H1 (cell line): ENCODE measurements around the gene TSEN54. TPM values are rescaled to one million over a fixed set of nuclear protein-coding genes. Genes with fewer than 3 reads are reported as not detected.

ENCODE experiments used
- CTCF ChIA-PET: fragments of 300-600 bp; sonication (Branson Sonifier 250); formaldehyde crosslinking; loops from one replicate; lab custom pipeline; 2021; ENCODE audit not compliant: partially characterized antibody; lab: Charles Lee
- POLR2A ChIA-PET: fragments of 300-600 bp; sonication (Branson Sonifier 250); formaldehyde crosslinking; loops from one replicate; lab custom pipeline; 2021; ENCODE audit warnings: inconsistent platforms; ENCODE audit not compliant: partially characterized antibody; lab: Charles Lee
- DNase-seq, 2 experiments: peaks; one replicate each; pipeline versions ENCODE4 v3.0.0 to v3.0.0-alpha.2; 2010 to 2022; ENCODE audit warnings: low spot score in 2 of 2, low read depth in 1 of 2, mixed read lengths in 1 of 2
- FAIRE-seq: peaks from 2 replicates; lab custom pipeline; 2011; peaks lifted over from hg19 to GRCh38; lab: Jason Lieb, UNC
- H2AFZ ChIP-seq: 2 replicates; pipeline ENCODE4 v1.8.1; 2012; ENCODE audit warnings: low read length, inconsistent platforms
- H2AK5ac ChIP-seq: 2 replicates; pipeline ENCODE4 v1.6.1; 2013; ENCODE audit warnings: low read depth, low read length
- H2BK120ac ChIP-seq: replicated peaks from 2 replicates; pipeline ENCODE3; 2013; ENCODE audit warnings: low read depth, low read length, inconsistent platforms
- H2BK12ac ChIP-seq: 2 replicates; pipeline ENCODE4 v1.6.1; 2013; ENCODE audit warnings: low read depth, low read length
- H2BK15ac ChIP-seq: 2 replicates; pipeline ENCODE4 v1.6.1; 2013; ENCODE audit warnings: low read length
- H2BK20ac ChIP-seq: 2 replicates; pipeline ENCODE4 v1.6.1; 2013; ENCODE audit warnings: low read length
- H2BK5ac ChIP-seq: 2 replicates; pipeline ENCODE4 v1.6.1; 2013; ENCODE audit warnings: low read depth, low read length
- H3K14ac ChIP-seq: 2 replicates; pipeline ENCODE4 v1.6.1; 2013; ENCODE audit warnings: inconsistent platforms; ENCODE audit not compliant: insufficient read length
- H3K18ac ChIP-seq: 2 replicates; pipeline ENCODE4 v1.6.1; 2013; ENCODE audit warnings: low read length; ENCODE audit errors: extremely low read depth
- H3K23ac ChIP-seq: 2 replicates; pipeline ENCODE4 v1.6.1; 2013; ENCODE audit warnings: inconsistent platforms; ENCODE audit not compliant: insufficient read length
- H3K23me2 ChIP-seq: 2 replicates; pipeline ENCODE4 v1.6.1; 2013; ENCODE audit warnings: low read depth, low read length
- H3K27ac ChIP-seq: 2 replicates; pipeline ENCODE4 v1.6.1; 2011; ENCODE audit warnings: low read depth, low read length, inconsistent platforms
- H3K27me3 ChIP-seq, 4 experiments: replicated peaks in 1 of 4; 1 replicate in 1 of 4; 2 replicates in 3 of 4; pipeline versions ENCODE4 v1.6.1 to v1.8.1; 2011 to 2013; ENCODE audit warnings: low read length in 3 of 4, mild to moderate bottlenecking in 3 of 4, inconsistent platforms in 2 of 4, mixed read lengths in 2 of 4, moderate library complexity in 1 of 4; ENCODE audit not compliant: control insufficient read depth in 3 of 4, insufficient read depth in 3 of 4; ENCODE audit errors: extremely low read depth in 1 of 4
- H3K36me3 ChIP-seq, 4 experiments: 2 replicates each; pipeline versions ENCODE4 v1.6.1 to v1.8.1; 2011 to 2013; ENCODE audit warnings: mild to moderate bottlenecking in 4 of 4, low read length in 3 of 4, moderate library complexity in 2 of 4, control low read depth in 1 of 4, inconsistent platforms in 1 of 4; ENCODE audit not compliant: insufficient read depth in 4 of 4, control insufficient read depth in 2 of 4
- H3K4ac ChIP-seq: replicated peaks from 2 replicates; pipeline ENCODE3; 2013; ENCODE audit warnings: low read length, low read depth, mixed read lengths, inconsistent platforms; ENCODE audit not compliant: insufficient read length
- H3K4me1 ChIP-seq, 4 experiments: replicated peaks in 1 of 4; 1 replicate in 1 of 4; 2 replicates in 3 of 4; pipeline versions ENCODE4 v1.6.1 to v1.8.1; 2011 to 2013; ENCODE audit warnings: low read length in 3 of 4, inconsistent platforms in 2 of 4, mixed read lengths in 1 of 4; ENCODE audit not compliant: insufficient read depth in 4 of 4, control insufficient read depth in 3 of 4
- H3K4me2 ChIP-seq, 2 experiments: 2 replicates each; pipeline versions ENCODE4 v1.6.1 to v1.8.1; 2011 to 2013; ENCODE audit warnings: low read depth in 2 of 2, low read length in 2 of 2, control low read depth in 1 of 2, inconsistent platforms in 1 of 2, mild to moderate bottlenecking in 1 of 2; ENCODE audit not compliant: insufficient read depth in 1 of 2
- H3K4me3 ChIP-seq, 4 experiments: fragments of 200-600, 300-600 bp in 1 of 4; sonication (generic), shearing (Covaris generic), sonication (Bioruptor Twin) in 1 of 4; 2 replicates each; pipeline versions ENCODE4 v1.5.1 to v1.8.1; 2011 to 2016; ENCODE audit warnings: low read length in 4 of 4, low read depth in 3 of 4, control low read depth in 2 of 4, inconsistent platforms in 2 of 4, mild to moderate bottlenecking in 2 of 4, mixed read lengths in 1 of 4, moderate library complexity in 1 of 4; ENCODE audit not compliant: insufficient read depth in 2 of 4; ENCODE audit errors: extremely low read depth in 1 of 4
- H3K56ac ChIP-seq: replicated peaks from 2 replicates; pipeline ENCODE3; 2013; ENCODE audit warnings: low read depth, mild to moderate bottlenecking, mixed read lengths, low read length, inconsistent platforms; ENCODE audit not compliant: insufficient read length
- H3K79me1 ChIP-seq: 2 replicates; pipeline ENCODE4 v1.6.1; 2013; ENCODE audit warnings: low read depth, low read length, control low read depth
- H3K79me2 ChIP-seq, 2 experiments: 2 replicates each; pipeline versions ENCODE4 v1.6.1 to v1.8.1; 2012 to 2013; ENCODE audit warnings: low read length in 2 of 2, mild to moderate bottlenecking in 2 of 2, inconsistent platforms in 1 of 2; ENCODE audit not compliant: insufficient read depth in 2 of 2, control insufficient read depth in 1 of 2
- H3K9ac ChIP-seq, 4 experiments: replicated peaks in 1 of 4; 1 replicate in 1 of 4; 2 replicates in 3 of 4; pipeline versions ENCODE4 v1.6.1 to v1.8.1; 2011 to 2013; ENCODE audit warnings: low read depth in 3 of 4, low read length in 3 of 4, control low read depth in 2 of 4, mild to moderate bottlenecking in 2 of 4, moderate library complexity in 2 of 4, inconsistent platforms in 1 of 4; ENCODE audit errors: extremely low read depth in 1 of 4
- H3K9me3 ChIP-seq, 2 experiments: 2 replicates each; pipeline versions ENCODE4 v1.6.1 to v1.8.1; 2012 to 2013; ENCODE audit warnings: mild to moderate bottlenecking in 2 of 2, moderate library complexity in 2 of 2, control low read depth in 1 of 2, inconsistent platforms in 1 of 2, low read depth in 1 of 2, low read length in 1 of 2, mixed read lengths in 1 of 2; ENCODE audit not compliant: insufficient read depth in 2 of 2
- H4K20me1 ChIP-seq, 2 experiments: replicated peaks in 1 of 2; 2 replicates each; pipeline versions ENCODE3 to v1.8.1; 2011 to 2013; ENCODE audit warnings: inconsistent platforms in 2 of 2, low read length in 2 of 2, mild to moderate bottlenecking in 1 of 2; ENCODE audit not compliant: insufficient read depth in 2 of 2, control insufficient read depth in 1 of 2
- H4K5ac ChIP-seq: 2 replicates; pipeline ENCODE4 v1.6.1; 2013; ENCODE audit warnings: low read length, low read depth, mixed read lengths, inconsistent platforms; ENCODE audit not compliant: insufficient read length
- H4K8ac ChIP-seq: 2 replicates; pipeline ENCODE4 v1.8.0; 2013; ENCODE audit warnings: mild to moderate bottlenecking, moderate library complexity, low read length, inconsistent platforms; ENCODE audit not compliant: insufficient read depth; ENCODE audit errors: extremely low read depth
- H4K91ac ChIP-seq: replicated peaks from 2 replicates; pipeline ENCODE3; 2013; ENCODE audit warnings: low read length, mixed read lengths, inconsistent platforms; ENCODE audit not compliant: insufficient read length
- BCL11A ChIP-seq, 2 experiments: IDR thresholded peaks; one replicate each; pipeline ENCODE4 v1.6.1; 2011; ENCODE audit warnings: low read depth in 2 of 2, low read length in 2 of 2, mild to moderate bottlenecking in 2 of 2
- CBX8 ChIP-seq: fragments of 300-800, 300-1000 bp; sonication (generic); IDR thresholded peaks from 2 replicates; pipeline ENCODE4 v1.7.1; 2016; ENCODE audit warnings: low read depth, low read length, borderline replicate concordance
- CEBPB ChIP-seq: IDR thresholded peaks from 2 replicates; pipeline ENCODE4 v1.6.1; 2012; ENCODE audit warnings: low read depth, low read length
- CHD2 ChIP-seq: IDR thresholded peaks from 2 replicates; pipeline ENCODE4 v1.6.1; 2012; ENCODE audit warnings: low read length, improper control_type of control experiment
- EP300 ChIP-seq, 2 experiments: IDR thresholded peaks; 1 replicate in 1 of 2; 2 replicates in 1 of 2; pipeline ENCODE4 v1.6.1; 2011 to 2012; ENCODE audit warnings: low read depth in 2 of 2, low read length in 2 of 2, mild to moderate bottlenecking in 2 of 2, borderline replicate concordance in 1 of 2, inconsistent platforms in 1 of 2, moderate library complexity in 1 of 2
- EZH2 ChIP-seq: fragments of 200-600 bp; sonication (generic); IDR thresholded peaks from 2 replicates; pipeline ENCODE4 v1.7.1; 2012; ENCODE audit warnings: low read depth, mild to moderate bottlenecking, moderate library complexity, low read length, inconsistent platforms; ENCODE audit not compliant: severe bottlenecking
- HDAC6 ChIP-seq: IDR thresholded peaks from one replicate; pipeline ENCODE4 v1.7.1; 2012; ENCODE audit warnings: low read depth, mild to moderate bottlenecking, inconsistent platforms, low read length, moderate library complexity
- POLR2A ChIP-seq, 2 experiments: IDR thresholded peaks; 1 replicate in 1 of 2; 2 replicates in 1 of 2; pipeline ENCODE4 v1.6.1; 2011; ENCODE audit warnings: low read depth in 2 of 2, low read length in 2 of 2, mild to moderate bottlenecking in 2 of 2; ENCODE audit errors: control extremely low read depth in 1 of 2
- RFX5 ChIP-seq: IDR thresholded peaks from 2 replicates; pipeline ENCODE4 v1.6.1; 2011; ENCODE audit warnings: low read depth, low read length, improper control_type of control experiment, borderline replicate concordance
- RNF2 ChIP-seq: fragments of 200-900, 300-1000 bp; sonication (generic); IDR thresholded peaks from 2 replicates; pipeline ENCODE4 v1.7.1; 2016; ENCODE audit warnings: borderline replicate concordance, low read depth, mild to moderate bottlenecking, antibody characterized with exemption, low read length; ENCODE audit not compliant: poor library complexity, severe bottlenecking; ENCODE audit errors: missing control alignments
- SIN3A ChIP-seq, 2 experiments: IDR thresholded peaks in 1 of 2; conservative IDR thresholded peaks in 1 of 2; 2 replicates each; pipeline ENCODE4 v1.6.1; 2011 to 2012; ENCODE audit warnings: low read length in 2 of 2, improper control_type of control experiment in 1 of 2, low read depth in 1 of 2, mild to moderate bottlenecking in 1 of 2
- SP2 ChIP-seq: IDR thresholded peaks from 2 replicates; pipeline ENCODE4 v1.6.1; 2012; ENCODE audit warnings: mild to moderate bottlenecking, low read length, inconsistent platforms
- SP4 ChIP-seq: IDR thresholded peaks from 2 replicates; pipeline ENCODE4 v1.6.1; 2012; ENCODE audit warnings: low read length, inconsistent platforms
- TAF7 ChIP-seq: optimal IDR thresholded peaks from 2 replicates; pipeline ENCODE3; 2011; ENCODE audit warnings: low read depth, mild to moderate bottlenecking, inconsistent platforms, low read length, moderate library complexity, borderline replicate concordance
- WGBS, 2 experiments: shearing (Covaris generic) in 1 of 2; methylation state at CpG; one replicate each; pipeline versions ENCODE4 v1.1.6 to v1.1.7; 2013 to 2015; ENCODE audit warnings: low lambda C conversion rate in 2 of 2, mixed read lengths in 2 of 2, inconsistent platforms in 1 of 2, low coverage in 1 of 2, missing lambda C conversion rate in 1 of 2; ENCODE audit not compliant: insufficient replicate concordance in 2 of 2, insufficient coverage in 1 of 2, insufficient read length in 1 of 2; ENCODE audit errors: extremely low coverage in 1 of 2, missing lambda C conversion rate in 1 of 2; 5-methylcytosine and 5-hydroxymethylcytosine counted together
- polyA plus RNA-seq, 7 experiments: library from polyadenylated mRNA; depleted of rRNA in 3 of 7; stranded (reverse) in 5 of 7; unstranded in 2 of 7; fragments of >200 nt in 5 of 7; fragments of 200-250 nt in 2 of 7; gene quantifications; 1 replicate in 5 of 7; 2 replicates in 1 of 7; 4 replicates in 1 of 7; pipeline versions ENCODE4 v1.2.1 to v1.2.3, GENCODE V29; 2011 to 2013; ENCODE audit warnings: missing spikeins in 2 of 7, mixed read lengths in 2 of 7
- total RNA-seq: library from RNA; stranded (reverse); fragmentation: NEBNext Ultra II Directional; extraction: Animal tissue kit (Norgen Biotek cat#: 25700); gene quantifications from 2 replicates; pipeline ENCODE4 v1.2.1, GENCODE V29; 2021

The TSEN54 gene
- total and polyA plus RNA-seq, 2 of the 8 experiments (the other 6 are each of a cell fraction or from before 2014, with no cell fraction given), result 43.6 to 60.3 TPM

DNA sequence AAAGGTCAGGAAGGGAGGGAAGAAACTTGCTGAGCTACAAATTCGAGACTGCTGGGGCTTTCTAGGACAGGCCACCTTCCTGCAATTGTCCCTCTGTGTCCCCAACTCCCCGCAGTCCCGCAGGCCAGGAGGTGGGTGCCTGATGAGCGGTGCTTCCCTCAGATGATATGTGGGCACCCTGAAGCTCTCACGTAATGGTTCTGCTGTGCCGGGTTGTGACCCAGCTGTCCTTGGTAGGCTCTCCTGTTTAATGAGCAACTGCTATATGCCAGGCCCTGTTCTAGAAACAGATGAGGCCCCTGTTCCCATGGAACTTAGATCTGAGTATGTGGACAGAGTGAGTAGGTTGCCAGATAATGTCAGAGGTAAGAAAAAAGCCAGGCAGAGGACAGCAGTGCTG lies 49.3 kb downstream of the TSEN54 start:
- 85% methylated on average over 5 of the region's 6 CpGs; no CpG with 5 or more reads in 1 of the 2 experiments for WGBS, 2 experiments
- no peaks in the 10 kb centered on the region for H3K9me3 ChIP-seq
- H3K27ac ChIP-seq, result no peak overlapping the region
- H3K27me3 ChIP-seq, result no peaks in the 10 kb centered on the region
- H3K14ac ChIP-seq, result no peak overlapping the region
- CTCF ChIA-PET, result interaction anchor here (0.9 to 1.8 kb wide), 3 partner anchors 10 to 61 kb away, joined by 3 to 6 read pairs (median 5); no protein-coding TSS in a partner anchor
- H4K20me1 ChIP-seq, result peaks cover 1 to 2% of the 10 kb centered on the region in 2 experiments
- no peak overlapping the region for H3K56ac ChIP-seq
- no peak overlapping the region; the same call in 1 of the 2 replicates for H2BK5ac ChIP-seq
- no peak overlapping the region for H2BK15ac ChIP-seq
- no peak overlapping the region for H2AFZ ChIP-seq
- H3K9ac ChIP-seq, result no peak overlapping the region
- H3K4me1 ChIP-seq, result no peaks in the 10 kb centered on the region
- no peak overlapping the region for H3K23ac ChIP-seq
- no peak overlapping the region for H2BK12ac ChIP-seq
- no peak overlapping the region for H2AK5ac ChIP-seq
- H3K79me1 ChIP-seq, result no peaks in the 10 kb centered on the region
- no peak overlapping the region for H3K4me3 ChIP-seq
- H3K23me2 ChIP-seq, result no peaks in the 10 kb centered on the region
- H2BK20ac ChIP-seq, result no peak overlapping the region
- H3K4me2 ChIP-seq, result no peak overlapping the region
- no peak overlapping the region for H2BK120ac ChIP-seq
- peaks cover 3 to 15% (median 12%) of the 10 kb centered on the region in 4 experiments for H3K36me3 ChIP-seq
- H3K4ac ChIP-seq, result no peak overlapping the region
- H4K8ac ChIP-seq, result no peak overlapping the region
- H4K5ac ChIP-seq, result no peak overlapping the region
- DNase-seq (no peak), FAIRE-seq (no peak)
- POLR2A ChIA-PET, result interaction anchor here (0.6 to 1.2 kb wide), 2 partner anchors 14 to 214 kb away, joined by 3 to 4 read pairs; no protein-coding TSS in a partner anchor
- no peak overlapping the region for H3K18ac ChIP-seq
- no peaks in the 10 kb centered on the region for H3K79me2 ChIP-seq
- H4K91ac ChIP-seq, result no peak overlapping the region
- no peak for TF ChIP-seq CBX8
- no peak for TF ChIP-seq CEBPB
- no peak for TF ChIP-seq EZH2
- TF ChIP-seq RNF2, result no peak
- no peak for TF ChIP-seq HDAC6
- no peak for TF ChIP-seq SP2
- TF ChIP-seq SIN3A (conservative IDR thresholded peaks at IDR 0.05 in 1 of 2, IDR thresholded peaks at IDR 0.05 in 1 of 2; ENCODE audit: low read depth in 1 of 2, low read length in 2 of 2), result no peak
- no peak for TF ChIP-seq BCL11A (IDR thresholded peaks at IDR 0.05; ENCODE audit: low read depth in 2 of 2, low read length in 2 of 2)
- TF ChIP-seq CHD2, result no peak
- TF ChIP-seq TAF7, result no peak
- TF ChIP-seq RFX5, result no peak
- TF ChIP-seq POLR2A (IDR thresholded peaks at IDR 0.05; ENCODE audit: control extremely low read depth in 1 of 2, low read depth in 2 of 2, low read length in 2 of 2), result no peak
- no peak for TF ChIP-seq SP4
- TF ChIP-seq EP300 (IDR thresholded peaks at IDR 0.05; ENCODE audit: borderline replicate concordance in 1 of 2, low read depth in 2 of 2, low read length in 2 of 2), result no peak
